GM20000 (cell line): ENCODE measurements around the gene P2RY6.
"Not testable (repeated sequence)": the region's sequence is repeated elsewhere in the genome, so short reads cannot be mapped to it uniquely, and the experiment has no call there.

Source experiments
- DNase-seq: peaks from one replicate; pipeline ENCODE4 v3.0.0; 2012; ENCODE audit warnings: low spot score
- TF ChIP-seq, protein P1 (sequence below): IDR thresholded peaks from 2 replicates; pipeline ENCODE4 v1.5.1; 2012; ENCODE audit warnings: mild to moderate bottlenecking, control low read depth; ENCODE audit errors: extremely low read depth, missing control alignments

The P2RY6 gene

DNA sequence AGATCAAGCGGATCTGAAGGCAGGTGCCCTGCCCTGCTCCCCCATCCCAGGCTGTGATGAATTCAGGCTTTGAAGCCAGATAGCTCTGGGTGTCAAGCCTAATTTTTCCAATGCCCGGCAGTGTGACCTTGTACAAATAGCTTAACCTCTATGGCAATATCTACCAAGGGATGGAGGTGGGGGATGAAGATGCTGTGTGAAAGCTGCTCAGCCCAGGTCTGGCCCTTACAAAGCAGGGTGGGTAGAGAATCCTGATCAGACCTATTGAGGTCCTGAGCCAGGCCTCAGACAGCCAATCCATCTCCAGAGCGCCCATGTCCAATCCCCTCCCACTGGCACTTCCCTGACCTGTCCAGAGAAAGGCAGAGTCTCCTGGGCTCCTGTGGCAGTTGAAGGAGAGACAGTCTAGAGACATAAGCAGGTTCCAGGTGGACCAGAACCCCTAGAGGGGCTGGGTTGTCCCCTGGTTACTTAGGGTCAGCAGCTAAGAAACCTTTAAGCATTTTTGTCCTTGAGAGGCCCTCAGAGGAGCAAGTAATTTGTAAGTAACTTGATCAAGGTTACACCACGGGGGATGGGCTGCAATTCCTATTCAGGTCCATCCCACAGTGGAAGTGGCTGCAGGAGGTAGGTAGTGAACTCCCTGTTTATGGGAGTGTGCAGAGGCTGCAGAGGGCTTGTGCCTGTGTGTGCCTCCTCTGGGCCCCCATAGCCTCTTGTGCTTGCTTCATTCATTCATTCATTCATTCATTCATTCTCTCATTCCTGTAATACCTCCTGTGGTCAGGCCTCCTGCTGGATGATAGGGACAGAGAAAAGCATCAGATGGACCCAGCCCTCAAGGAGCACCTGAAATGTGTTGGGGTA, 43.6 kb upstream of the P2RY6 start:
- TF ChIP-seq, protein P1, sequence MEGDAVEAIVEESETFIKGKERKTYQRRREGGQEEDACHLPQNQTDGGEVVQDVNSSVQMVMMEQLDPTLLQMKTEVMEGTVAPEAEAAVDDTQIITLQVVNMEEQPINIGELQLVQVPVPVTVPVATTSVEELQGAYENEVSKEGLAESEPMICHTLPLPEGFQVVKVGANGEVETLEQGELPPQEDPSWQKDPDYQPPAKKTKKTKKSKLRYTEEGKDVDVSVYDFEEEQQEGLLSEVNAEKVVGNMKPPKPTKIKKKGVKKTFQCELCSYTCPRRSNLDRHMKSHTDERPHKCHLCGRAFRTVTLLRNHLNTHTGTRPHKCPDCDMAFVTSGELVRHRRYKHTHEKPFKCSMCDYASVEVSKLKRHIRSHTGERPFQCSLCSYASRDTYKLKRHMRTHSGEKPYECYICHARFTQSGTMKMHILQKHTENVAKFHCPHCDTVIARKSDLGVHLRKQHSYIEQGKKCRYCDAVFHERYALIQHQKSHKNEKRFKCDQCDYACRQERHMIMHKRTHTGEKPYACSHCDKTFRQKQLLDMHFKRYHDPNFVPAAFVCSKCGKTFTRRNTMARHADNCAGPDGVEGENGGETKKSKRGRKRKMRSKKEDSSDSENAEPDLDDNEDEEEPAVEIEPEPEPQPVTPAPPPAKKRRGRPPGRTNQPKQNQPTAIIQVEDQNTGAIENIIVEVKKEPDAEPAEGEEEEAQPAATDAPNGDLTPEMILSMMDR, result no peak
- DNase-seq, result no peak

DNA sequence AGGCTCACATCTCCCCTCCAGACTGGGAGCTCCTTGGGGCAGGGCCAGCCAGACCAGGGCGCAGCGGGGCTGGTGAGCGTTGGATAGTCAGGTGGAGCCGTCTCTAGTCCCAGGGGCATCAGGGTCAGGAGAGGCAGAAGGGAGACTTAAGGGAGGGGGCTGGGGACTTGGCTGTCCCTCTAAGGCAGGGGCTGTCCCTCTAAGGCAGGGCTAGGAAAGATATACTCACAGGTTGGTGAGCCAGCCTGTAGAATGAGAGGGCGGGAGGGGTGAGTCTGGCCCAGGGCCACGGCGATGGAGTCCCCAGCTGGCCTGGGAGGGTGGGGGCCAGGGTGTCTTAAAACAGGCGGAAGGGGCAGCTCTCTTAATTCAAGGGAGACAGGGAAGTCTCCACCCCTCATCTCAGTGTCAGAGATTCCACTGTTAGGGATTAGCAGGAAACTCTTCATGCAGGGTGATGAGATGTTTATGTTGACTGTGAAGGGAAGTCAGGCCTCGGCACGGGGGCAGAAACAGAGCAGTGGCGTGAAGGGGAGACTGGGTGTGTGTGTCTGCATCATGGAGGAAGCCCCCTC, 42.7 kb upstream of the P2RY6 start:
- TF ChIP-seq, protein P1, result no peak
- DNase-seq, result no peak

DNA sequence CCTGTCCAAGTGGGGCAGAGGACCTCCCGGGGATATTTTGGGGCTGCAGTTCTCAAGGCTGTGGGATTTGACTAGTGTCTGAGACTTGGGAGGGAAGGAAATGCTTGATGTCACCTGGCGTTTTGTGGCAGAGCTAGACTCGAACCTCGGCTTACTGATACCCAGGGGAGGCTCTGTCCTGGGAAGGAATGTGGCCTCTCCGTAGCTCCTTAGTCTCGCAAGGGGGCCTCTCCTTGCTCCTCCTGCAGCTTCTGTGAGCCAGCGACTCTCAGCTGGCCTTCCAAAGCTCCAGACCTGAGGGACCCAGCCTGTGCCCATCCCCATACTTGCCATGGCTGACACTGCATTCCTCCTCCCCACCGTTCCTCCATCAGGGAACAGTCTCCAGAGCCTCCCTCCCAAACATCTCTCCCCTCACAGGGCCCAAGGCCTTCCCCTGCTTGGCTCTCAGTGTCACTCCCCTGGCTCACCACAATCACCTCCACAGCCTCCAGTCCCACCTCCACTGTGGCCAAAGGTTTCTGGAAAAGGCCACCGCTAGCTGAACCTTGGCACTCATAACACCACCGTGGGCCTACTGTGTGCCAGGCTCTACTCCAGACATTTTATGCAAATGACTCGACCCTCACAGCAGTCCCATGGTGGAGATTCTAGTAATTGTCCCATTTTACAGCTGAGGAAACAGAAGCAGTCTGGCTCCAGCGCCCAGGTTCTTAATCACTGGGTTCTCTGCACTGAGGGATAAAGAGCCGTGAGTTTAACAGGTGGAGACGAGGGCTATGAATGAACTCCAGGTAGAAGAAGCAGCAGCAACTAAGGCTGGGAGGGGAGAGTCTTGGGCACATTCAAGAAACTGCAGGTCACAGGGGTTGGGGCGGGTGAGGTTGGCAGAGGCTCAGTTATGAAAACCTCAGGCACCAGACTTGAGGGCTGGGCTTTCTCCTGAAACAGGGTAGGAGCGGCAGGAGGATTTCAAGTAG, 42.0 kb upstream of the P2RY6 start:
- DNase-seq, result no peak
- TF ChIP-seq, protein P1, result no peak

DNA sequence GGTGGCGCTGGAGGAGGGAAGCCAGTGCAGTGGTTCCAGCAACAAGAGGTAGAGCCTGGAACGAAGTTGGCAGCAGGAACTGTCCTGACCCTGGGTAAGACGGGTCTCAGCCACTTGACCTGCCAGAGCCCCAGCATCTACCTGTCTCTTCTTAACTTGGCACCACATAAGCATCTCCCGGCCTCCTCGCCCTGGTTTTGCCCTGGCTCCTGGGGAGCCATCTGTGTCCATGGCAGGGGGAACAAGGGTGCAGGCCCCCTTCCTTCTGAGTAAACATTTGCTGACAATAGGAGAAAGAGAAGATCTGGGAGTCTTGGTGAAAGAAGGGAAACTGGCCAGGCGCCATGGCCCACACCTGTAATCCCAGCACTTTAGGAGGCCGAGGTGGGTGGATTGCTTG, 41.2 kb upstream of the P2RY6 start:
- TF ChIP-seq, protein P1, result no peak
- no peak for DNase-seq

DNA sequence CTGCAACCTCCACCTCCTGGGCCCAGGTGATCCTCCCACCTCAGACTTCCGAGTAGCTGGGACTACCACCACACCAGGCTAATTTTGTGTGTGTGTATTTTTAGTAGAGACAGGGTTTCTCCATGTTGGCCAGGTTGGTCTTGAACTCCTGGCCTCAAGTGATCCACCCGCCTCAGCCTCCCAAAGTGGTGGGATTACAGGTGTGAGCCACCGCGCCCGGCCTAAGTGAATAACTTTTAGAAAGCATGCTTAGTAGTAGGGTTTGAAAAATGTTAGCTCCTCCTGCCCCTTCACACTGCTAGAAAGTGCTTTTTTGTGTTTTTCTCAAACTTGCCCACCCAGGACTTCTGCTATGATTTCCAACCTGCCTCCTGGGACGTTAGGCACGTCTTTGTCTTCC, 39.7 kb upstream of the P2RY6 start:
- DNase-seq, result not testable (repeated sequence)

DNA sequence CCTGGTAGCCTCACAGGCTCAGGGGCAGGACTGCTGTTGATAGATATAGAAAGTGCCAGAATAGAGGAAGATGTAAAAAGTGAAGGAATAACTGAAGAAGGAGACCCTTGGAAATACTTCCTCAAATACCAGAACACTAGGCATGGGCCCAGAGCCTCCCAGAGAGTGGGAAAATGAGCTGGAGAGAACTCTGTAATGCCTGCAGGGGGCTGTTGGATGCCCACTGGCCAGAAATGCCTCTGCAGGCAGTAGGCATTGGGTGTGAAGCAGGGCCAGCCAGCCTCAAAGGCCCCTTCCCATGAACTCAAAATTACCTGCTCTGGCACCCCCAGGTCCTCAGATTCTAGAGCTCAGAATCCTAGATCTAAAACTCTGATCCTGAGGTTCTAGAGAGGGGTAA, 38.9 kb upstream of the P2RY6 start:
- no peak for DNase-seq
- TF ChIP-seq, protein P1, result no peak

DNA sequence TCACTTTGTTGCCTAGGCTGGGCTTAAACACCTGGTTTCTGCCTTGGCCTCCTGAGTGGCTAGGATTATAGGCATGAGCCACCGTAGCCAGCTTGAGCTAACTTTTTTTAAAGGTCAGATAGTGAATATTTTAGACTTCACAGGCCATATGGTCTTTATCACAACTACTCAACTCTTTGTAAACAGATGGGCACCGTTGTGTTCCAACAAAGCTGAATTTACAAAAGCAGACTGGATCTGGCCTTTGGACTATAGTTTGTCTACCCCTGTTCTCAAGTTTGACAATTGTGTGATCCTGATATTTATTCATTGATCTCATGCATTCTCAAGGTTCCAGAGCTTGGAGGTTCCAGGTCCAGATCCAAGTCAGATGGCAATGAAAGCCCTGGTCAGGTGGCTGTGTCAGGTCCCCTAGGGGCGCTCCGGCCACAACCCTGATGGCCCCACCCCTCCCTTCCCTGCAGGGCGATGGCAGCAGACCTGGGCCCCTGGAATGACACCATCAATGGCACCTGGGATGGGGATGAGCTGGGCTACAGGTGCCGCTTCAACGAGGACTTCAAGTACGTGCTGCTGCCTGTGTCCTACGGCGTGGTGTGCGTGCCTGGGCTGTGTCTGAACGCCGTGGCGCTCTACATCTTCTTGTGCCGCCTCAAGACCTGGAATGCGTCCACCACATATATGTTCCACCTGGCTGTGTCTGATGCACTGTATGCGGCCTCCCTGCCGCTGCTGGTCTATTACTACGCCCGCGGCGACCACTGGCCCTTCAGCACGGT, 38.3 kb upstream of the P2RY6 start:
- DNase-seq, result no peak
- TF ChIP-seq, protein P1, result no peak
